Lower leg skin (tissue), 3 donors: ENCODE data around the gene DNAH11.

Source experiments
- CTCF ChIP-seq, 3 donors: fragments of 450-650 bp; IDR thresholded peaks; one replicate each; pipeline ENCODE4 v1.5.1; 2016; ENCODE audit warnings: antibody characterized with exemption in 3 of 3, mild to moderate bottlenecking in 3 of 3, moderate library complexity in 2 of 3
- POLR2A ChIP-seq, 2 donors: fragments of 450-650 bp; IDR thresholded peaks; one replicate each; pipeline ENCODE4 v1.6.1; 2016 to 2017; ENCODE audit warnings: antibody characterized with exemption in 2 of 2, mild to moderate bottlenecking in 1 of 2, moderate library complexity in 1 of 2

GRCh38 chr7:21938463-21938862 is 395.6 kb downstream of the DNAH11 start:
- no peak for TF ChIP-seq CTCF (IDR thresholded peaks at IDR 0.05)
- TF ChIP-seq POLR2A (IDR thresholded peaks at IDR 0.05): no peak
